GM19452 (cell line): ENCODE data around the gene FDX1.

Source experiments
- ATAC-seq: cut with Tn5 transposase; IDR thresholded peaks from one replicate; pipeline ENCODE4 v1.9.1; 2021; ENCODE audit not compliant: unreplicated experiment

FDX1 gene

DNA sequence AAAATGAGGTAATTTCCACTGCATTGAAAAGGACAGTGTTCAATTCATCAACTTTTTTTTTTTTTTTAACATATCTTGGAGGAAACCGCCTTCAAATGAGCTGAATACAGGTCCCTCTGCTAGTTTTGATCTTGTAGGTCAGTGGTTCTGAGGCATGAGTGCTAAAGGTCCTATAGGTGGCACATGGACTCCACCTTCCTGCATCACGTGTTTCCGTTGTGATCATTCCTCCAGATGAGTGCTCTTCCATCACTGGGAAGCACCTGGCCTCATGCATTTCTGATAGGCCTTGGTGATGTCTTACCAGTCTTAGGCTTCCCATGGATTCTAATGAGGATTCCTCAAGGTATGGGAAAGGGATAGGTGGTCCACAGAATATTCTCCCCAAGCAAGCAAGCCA lies 37.8 kb downstream of the FDX1 start:
- no peak for ATAC-seq

DNA sequence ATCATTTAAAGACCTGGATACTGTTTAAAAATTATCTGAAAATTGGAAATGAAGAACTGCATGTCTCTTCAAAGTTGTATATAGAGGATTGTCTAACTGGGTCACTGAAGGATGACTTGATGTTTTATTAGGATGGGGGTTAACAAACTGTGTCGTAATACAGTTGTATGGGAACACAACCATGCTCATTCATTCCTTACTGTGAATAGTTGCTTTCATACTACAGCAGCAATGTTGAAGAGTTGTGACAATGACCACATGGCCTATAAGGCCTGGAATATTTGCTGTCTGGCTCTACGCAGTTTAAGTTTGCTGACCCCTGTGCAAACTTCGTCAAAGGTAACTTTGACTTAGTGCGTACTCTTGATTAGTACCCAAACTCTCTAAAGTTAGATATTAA lies 38.4 kb downstream of the FDX1 start:
- no peak for ATAC-seq

DNA sequence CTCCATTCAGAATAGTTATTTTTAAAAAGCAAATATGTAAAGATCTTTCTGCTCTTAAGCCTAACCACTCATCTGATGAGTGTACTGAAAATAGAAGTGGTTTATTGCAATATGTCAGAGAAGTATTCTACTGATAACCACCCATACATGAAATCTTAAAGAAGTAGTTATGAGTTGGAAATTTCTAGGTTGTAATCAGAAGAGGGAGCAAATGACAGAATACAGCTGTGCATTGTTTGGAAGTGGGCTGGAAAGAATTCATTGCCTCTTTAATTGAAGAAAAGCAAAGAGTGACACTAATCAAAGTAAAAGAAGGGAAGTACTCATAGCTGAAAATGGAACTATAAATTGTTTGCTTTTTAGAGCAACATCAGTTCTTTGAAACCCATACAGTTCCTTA lies 39.4 kb downstream of the FDX1 start:
- no peak for ATAC-seq

DNA sequence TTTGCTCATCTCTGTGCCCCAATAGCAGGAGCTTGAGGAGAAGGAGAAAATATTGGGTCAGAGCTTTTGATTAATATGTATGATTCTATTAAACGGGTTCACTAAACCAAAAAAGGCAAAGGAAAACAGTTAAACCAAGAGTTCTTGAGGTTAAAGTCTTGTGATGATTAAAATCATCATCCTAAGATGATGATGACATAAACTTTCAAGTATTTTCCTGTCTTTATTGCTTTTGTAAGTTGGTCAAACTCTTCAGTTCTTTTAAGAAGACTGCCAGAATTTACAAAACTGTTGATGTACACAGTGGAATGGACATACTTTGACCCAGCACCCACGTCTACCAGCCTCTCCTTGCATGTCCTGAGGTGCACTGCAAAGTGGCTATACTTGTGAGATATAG lies 41.0 kb downstream of the FDX1 start:
- no peak for ATAC-seq

DNA sequence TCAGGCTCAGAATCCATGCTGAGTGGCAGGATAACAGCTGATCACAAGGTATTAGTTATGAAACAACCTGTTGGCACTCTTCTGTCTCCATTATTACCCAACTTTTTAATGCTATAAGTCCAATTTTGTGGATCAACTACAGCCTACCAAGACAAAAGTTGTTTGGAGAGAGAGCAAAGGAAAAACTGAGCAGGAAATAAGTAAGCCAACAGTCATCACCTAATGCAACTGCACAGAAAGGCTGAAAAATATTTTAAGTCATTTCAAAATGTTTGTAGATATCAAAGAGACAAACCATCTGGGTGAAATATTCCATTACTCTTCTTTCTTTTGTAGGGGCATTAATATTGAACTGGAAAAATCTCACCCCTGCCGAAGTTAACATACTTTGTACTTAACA lies 41.6 kb downstream of the FDX1 start:
- ATAC-seq = no peak

DNA sequence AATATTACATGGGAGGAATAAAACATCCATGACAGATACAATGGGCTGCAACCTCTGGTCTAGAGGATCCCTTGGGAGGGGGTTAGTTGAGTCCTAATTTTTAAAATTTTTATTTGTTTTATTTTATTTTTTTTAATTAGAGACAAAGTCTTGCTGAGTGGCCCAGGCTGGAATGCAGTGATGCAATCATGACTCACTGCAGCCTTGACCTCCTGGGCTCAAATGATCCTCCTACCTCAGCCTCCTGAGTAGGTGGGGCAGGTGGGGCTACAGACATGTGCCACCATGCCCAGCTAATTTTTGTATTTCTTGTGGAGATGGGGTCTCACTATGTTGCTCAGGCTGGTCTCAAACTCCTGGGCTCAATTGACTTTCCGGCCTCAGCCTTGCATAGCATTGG lies 43.1 kb downstream of the FDX1 start:
- ATAC-seq = no peak

DNA sequence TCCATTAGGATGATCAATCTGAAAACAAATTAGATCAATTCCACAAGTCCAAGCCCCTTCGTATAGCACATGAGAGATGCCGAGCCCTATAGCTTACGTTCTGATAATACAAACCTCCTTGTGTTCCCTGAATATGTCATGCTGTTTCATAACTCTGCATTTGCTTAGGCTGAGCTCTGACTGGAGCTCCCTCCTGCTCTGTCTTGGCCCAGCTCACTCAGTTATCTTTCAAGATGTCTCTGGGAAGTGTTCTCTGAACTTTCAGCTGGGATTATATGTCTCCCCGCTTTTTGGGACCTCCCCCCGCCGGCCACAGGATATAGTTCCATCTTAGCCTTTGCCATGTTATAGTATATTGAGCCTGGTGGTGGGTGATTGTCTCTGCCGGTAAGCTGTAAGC lies 44.0 kb downstream of the FDX1 start:
- ATAC-seq = no peak

DNA sequence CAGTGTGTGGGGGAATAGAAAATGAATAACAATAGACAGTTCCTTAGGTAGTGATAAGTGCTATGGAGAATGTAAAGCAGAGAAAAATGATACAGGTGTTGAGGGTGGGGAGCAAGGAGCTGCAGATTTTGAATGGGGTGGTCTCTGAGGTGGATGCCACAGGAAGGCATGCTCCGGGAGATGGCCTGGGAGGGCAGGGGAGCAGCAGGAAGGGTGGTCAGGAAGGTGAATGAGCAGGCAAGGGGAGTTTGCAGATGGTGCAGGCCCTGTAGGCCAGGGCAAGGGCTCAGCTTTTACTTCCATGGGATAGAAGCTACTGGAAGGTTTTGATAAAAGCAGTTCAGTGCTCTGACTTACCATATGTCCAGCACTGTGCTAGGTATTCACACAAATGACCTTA lies 44.8 kb downstream of the FDX1 start:
- no peak for ATAC-seq

DNA sequence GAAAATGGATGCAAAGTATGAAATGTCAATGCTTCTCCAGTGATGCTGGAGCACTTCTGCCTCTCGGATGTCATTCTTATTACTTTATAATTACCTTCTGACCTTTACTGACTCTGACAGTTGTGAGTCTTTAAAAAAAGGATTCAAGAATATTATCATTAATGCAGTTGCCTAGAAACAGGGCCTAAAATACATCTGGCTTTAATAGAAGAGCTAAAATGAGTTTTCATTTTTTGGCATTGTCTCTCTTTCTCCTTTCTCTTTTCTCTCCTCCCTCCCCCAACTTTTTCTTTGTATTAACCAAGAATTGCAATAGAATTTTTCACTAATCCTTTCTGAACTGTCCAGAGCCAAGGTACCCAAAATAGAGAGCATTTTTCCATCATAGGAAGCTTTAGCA lies 45.9 kb downstream of the FDX1 start:
- ATAC-seq = no peak

DNA sequence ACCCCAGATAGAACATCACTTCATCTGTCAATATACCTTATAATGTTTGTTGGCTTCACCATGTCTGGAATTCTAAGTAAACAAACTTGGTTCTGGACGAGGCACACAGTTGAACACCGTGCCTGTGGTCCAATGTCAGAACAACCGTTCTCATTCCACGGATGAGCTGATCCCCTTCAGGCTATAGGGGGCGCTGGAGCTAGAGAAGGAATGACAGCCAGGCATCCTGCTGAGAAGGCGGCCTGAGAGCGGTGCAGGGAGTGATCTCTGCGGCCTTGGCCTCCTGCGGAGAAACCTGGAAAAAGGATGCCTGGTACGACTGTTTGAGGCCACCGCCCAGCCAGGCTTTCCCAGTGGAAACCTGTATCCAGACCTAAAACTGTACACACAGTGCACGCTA lies 48.7 kb downstream of the FDX1 start:
- ATAC-seq = no peak

DNA sequence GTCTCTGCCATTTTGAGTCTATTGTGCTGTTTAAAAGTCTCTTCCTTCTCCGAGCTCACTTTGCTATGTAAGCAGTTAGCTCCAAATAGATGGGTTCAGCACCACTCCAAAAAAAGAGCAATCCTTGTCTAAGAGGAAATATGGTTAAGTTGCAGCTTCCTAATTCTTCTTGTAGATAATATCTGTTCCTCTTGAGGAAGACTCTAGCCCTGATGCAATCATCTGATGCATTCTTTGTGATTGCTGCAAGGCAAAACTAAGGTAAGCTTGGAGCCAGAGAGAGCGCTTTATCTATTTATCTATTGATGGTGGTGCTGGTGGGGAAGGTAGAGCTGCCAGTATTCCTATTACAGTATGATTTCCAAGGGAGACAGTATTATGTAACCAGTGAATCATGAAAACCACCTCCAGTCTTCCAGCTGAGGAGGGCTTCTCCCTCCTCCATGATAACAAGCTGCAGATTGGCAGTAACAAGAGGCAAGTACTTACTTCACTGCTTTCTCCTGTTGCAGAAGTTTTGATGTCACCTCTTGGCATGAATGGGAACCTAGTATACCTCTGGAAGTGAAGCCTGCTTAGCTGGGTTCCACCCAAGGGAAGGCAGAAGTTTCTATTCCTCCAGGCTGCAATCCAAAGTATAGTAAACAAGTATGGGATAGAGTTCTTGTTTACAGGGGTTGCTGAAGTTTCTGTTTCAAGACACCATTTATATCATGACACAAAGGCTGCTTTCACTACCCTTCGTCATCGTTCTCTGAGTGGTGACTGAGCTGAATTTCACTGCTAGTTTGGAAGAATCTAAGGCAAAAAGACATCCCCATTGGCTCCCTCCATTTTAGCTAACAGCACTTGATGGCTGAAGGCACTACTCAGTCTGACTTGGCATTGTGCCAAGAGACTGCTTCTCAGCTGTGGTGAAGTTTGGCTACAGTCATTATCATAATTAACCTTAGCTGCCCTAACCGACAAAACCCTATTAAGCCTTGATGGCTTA lies 49.7 kb downstream of the FDX1 start:
- no peak for ATAC-seq

DNA sequence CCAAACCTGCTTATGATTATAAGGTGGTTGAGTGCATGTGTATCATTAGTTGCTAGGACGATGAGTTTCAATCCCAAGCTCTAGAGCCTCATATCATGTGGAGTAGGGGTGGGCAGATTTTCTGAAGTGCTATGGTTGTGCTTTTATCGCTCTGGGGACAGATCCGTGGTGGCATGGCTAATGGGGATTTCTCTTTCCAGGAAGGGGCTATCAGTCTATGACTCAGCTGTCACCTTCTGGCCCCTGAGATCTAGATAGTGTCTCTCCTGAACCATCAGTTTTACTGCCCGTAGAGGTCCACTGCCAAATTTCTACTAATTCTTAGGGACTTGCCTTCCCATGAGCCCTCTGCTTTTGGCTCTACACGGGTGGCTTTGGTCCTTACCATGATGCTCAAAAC lies 51.8 kb downstream of the FDX1 start:
- no peak for ATAC-seq

DNA sequence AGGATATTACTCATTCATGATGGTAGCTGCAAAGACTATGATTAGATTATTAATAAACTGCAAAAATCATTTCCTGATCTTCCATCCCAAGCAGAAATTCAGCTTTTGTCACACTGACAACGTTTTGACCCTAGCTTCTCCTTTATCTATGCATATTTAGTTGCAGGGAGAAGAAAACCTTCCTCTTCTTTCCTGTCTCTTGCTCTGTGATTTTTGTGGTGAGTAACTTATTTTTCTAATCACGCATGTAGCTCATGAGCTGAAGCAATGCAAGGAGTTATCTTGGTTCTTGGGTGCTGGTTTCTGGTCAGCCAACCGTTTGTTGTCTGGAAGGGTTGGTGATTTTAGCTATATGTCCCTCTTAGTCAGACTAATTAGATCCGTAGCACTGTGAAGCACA lies 56.4 kb downstream of the FDX1 start:
- ATAC-seq = no peak

DNA sequence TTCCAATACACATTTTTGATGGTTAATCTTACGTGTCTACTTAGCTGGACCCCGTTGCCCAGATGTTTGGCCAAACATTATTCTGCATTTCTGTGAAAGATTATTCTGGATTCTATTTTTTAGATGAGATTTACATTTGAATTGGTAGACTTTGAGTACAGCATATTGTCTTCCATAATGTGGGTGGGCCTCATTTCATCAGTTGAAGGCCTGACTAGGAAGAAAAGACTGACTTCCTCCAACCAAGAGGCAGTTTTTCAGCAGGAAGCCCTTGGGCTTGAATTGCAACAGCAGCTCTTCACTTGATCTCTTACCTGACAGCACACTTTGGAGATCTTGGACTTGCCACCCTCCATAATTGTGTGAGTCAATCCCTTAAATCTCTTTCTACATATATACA lies 58.7 kb downstream of the FDX1 start:
- no peak for ATAC-seq

DNA sequence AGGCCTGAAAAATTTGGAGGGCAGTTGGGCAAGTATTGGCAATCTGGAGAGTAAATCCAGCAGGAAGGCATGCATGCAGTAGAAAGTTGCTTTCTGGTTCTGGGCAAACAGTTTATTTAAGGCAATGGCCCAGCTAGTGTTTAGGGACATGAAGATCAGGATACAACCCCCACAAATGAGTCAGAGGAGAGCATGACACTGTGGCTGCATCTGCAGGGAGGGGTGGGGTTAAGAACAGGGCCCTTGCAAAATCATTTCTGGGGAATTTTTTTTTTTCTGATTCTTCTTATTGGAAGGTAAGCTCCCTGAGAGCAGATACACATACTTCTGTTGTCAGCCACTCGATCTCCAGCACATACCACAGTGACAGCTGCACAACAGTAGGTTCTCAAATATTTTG lies 61.1 kb downstream of the FDX1 start:
- no peak for ATAC-seq

DNA sequence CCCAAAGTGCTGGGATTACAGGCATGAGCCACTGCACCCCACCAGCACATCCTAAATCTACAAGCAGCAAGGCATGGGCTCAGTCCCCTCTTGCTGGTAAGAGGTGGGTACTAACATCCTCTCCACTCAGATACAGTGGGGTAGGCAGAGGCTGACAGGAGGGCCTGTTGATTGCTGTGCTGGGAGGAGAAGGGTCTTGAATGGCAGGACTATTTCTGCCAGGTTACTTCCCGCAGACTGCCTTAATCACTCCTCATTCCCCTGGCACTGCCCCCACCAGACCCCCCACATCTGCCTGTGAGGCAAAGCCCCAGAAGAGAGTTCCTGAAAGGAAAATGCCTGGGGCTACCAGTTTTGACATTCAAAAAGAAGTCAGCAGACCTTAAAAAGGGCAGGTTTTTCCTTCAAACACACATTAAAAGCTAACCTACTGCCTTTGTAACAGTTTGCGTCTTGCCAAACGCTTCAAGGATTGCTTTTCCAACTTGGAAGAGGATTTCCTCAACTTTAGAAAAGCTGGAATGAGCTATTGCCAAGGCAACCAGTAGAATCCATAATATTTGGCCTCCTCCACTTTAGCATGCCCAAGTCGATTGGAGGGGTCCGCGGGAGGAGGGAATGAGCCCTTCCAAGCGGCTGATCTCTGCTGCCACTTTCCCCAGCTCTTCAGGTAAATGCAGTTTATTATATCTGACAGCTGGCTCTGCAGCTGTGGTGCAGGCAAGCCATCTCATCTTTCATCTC lies 62.0 kb downstream of the FDX1 start:
- ATAC-seq = no peak

DNA sequence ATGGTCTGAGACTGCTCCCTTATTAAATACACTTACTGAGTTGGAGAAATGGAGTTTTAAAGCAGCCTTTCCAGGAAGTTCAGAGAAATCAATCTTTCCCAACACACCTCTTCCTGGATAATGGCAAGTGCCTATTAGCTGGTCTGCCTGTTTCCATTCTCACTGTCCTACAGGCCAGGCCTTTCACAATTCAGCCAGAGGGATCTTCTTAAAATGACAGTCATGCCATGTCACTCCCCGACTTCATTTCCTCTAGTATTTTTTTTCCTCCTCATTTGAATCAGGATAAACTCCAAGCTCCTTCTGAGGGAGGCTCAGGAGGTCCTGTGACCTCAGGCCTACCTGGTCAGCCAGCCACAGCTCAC lies 62.6 kb downstream of the FDX1 start:
- no peak for ATAC-seq

DNA sequence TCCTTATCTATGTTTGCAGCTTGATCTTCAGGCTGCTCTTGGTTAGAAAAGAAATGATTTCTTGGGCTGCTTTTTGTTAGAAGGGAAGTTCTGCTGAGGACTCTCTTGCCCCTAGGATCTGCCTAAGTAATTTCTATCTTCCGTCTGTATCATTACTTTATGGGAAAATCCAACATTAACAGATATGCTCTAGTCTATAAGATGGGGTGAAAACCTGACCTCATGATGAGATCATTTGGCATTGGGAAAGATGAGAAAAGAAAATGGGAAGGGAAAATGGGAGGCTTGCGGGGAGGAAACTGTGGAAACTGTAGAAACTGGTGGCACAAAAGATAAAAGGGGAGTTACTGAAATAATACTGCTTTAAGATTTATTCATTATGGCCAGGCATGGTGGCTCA lies 63.6 kb downstream of the FDX1 start:
- no peak for ATAC-seq

DNA sequence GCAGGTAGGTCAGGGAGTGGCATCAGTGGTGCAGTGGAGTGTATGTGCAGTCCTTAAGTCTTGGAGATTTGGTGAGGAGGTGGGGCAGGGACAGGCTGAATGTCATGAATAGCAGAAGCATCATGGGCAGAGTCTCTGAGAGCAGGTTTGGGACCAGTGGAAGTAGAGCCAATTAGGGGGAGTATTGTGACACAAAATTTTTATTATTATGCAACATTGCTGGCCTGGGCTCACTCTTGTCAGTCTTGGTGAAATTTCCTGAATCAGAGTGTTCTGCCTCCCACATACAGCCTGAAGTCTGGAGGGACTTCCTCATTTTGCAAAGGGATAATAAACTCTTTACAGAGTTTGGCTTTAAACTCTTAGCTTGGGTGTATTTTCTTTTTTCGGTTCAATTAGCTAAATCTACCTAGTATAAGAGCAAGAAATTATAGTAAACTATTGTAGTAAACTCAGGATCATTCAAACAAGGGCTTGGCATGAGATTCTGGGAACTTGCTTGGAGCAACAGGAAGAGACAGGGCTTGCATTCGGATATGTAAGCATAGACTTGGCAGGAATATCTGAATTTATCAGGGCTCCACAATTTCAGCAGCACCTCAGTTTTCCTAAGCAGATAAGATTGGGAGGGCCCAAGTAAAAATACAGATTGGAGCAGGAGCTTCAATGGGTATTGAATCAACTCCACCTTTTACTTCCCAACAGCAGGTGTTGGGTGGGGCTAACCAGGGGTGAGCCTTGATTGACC lies 67.7 kb downstream of the FDX1 start:
- no peak for ATAC-seq

DNA sequence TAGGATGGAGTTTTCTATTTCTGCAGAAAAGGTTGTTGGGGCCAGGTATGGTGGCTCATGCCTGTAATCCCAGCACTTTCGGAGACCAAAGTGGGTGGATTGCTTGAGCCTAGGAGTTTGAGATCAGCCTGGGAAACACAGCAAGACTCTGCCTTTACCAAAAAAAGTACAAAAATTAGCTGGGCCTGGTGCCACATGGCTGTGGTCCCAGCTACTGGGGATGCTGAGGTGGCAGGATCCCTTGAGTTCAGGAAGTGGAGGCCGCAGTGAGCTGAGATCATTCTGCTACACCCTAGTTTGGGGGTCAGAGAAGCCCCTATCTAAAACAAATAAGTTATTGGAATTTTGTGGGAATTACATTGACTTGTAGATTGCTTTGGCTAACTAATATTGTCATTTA lies 71.7 kb downstream of the FDX1 start:
- no peak for ATAC-seq

DNA sequence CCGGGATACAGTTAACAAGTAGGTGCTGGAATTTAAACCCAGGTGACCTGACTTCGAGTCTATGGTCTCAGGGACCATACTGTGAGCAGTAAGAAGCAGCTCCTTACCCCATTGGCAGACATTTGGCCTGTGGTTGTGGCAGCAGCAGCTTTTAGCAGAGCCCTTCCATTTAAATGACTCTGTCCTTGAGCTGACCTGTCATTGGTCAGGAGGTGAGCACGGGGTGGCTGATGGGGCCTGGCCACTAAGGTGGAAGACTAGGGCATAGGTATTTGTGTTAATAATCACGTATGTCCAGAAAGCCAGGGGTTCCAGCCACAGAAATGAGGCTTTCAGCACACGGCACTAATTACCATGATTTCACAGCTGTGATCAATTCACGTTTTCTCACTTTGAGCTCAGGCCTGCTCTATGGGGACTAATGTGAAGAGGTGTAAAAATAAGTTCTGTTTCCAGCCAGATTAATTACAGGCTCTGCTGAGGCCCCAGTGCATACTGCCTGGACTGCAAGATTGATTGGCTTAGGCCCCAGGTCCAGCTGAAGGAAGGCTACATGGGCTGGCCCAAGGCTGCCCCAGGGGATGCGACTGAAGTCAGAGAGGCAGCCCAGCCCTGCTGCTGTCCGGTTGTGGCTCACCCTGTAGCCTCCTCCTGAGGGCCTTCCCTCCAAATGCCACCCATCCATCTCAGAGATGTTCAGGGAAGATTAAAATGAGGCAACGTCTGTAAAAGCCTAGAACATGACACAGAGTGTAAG lies 76.0 kb downstream of the FDX1 start:
- no peak for ATAC-seq
